Amniotic epithelial cell (primary cell): ENCODE measurements around the gene GJC1.
"Not testable (repeated sequence)": the region's sequence is repeated elsewhere in the genome, so short reads cannot be mapped to it uniquely, and the experiment has no call there.

Experiments used
- DNase-seq: peaks from one replicate; pipeline ENCODE4 v3.0.0-alpha.2; 2010; ENCODE audit warnings: low read depth

GJC1 gene

GRCh38 chr17:44760474-44761308, 69.4 kb downstream of the GJC1 start:
- no peak for DNase-seq

- DNase-seq = no peak
These were observed 70.2 kb downstream of the GJC1 start for GRCh38 chr17:44759916-44760243.

- DNase-seq = no peak
These were observed 70.8 kb downstream of the GJC1 start for GRCh38 chr17:44759086-44759915.

GRCh38 chr17:44758414-44759085, 71.5 kb downstream of the GJC1 start, which contains the start of gene ADAM11:
ADAM11 (plus strand) TSS chr17:44758988; CDS start chr17:44759200, 212 bp downstream.
- DNase-seq = no peak

- no peak for DNase-seq
These were observed 72.1 kb downstream of the GJC1 start for GRCh38 chr17:44757918-44758413.

GRCh38 chr17:44757045-44757917, 72.8 kb downstream of the GJC1 start:
- DNase-seq = no peak

- not testable (repeated sequence) for DNase-seq
These were observed 74.9 kb downstream of the GJC1 start for GRCh38 chr17:44755180-44755579.

GRCh38 chr17:44754276-44754675, 75.8 kb downstream of the GJC1 start:
- DNase-seq = no peak

GRCh38 chr17:44752953-44753861, 76.9 kb downstream of the GJC1 start:
- no peak for DNase-seq

GRCh38 chr17:44751806-44752205, 78.3 kb downstream of the GJC1 start:
- no peak for DNase-seq

GRCh38 chr17:44751331-44751730, 78.8 kb downstream of the GJC1 start:
- DNase-seq = no peak

GRCh38 chr17:44749980-44750318, 80.1 kb downstream of the GJC1 start:
- no peak for DNase-seq

GRCh38 chr17:44749076-44749979, 80.8 kb downstream of the GJC1 start:
- no peak for DNase-seq
